GM12878 (cell line): Measurements from ENCODE around the gene OMP. TPM values are rescaled to one million over a fixed set of nuclear protein-coding genes. Genes with fewer than 3 reads are reported as not detected.

Source experiments
- ATAC-seq: fragments of 200-7000 bp; cut with Tn5 transposase; 3 replicates; pipeline ENCODE4 v1.9.1; 2020; ENCODE audit warnings: mild to moderate bottlenecking, moderate library complexity
- BruUV-seq: library from RNA; stranded (reverse); fragments of 400-500 nt; replicated peaks from 2 replicates; lab custom pipeline; 2021; lab: Mats Ljungman, UMichigan
- CTCF ChIA-PET: fragments of 300-600 bp; sonication (Branson Sonifier 250); formaldehyde crosslinking; extraction: SDS; loops from one replicate; lab custom pipeline; 2021; ENCODE audit warnings: inconsistent platforms; lab: Yijun Ruan, JAX
- POLR2A ChIA-PET: fragments of 350-600 bp; formaldehyde crosslinking; extraction: SDS; loops from one replicate; lab custom pipeline; 2021; ENCODE audit warnings: inconsistent platforms; lab: Charles Lee
- RAD21 ChIA-PET: fragments of 300-600 bp; sonication (Branson Sonifier 250); formaldehyde crosslinking; loops from one replicate; lab custom pipeline; 2023; ENCODE audit warnings: antibody characterized with exemption; ENCODE audit not compliant: unreplicated experiment; lab: Charles Lee
- SMC1A ChIA-PET: fragments of 300-600 bp; sonication (Branson Sonifier 250); formaldehyde crosslinking; loops from one replicate; lab custom pipeline; 2023; ENCODE audit not compliant: unreplicated experiment, uncharacterized antibody; lab: Charles Lee
- DNase-seq: peaks from one replicate; pipeline ENCODE4 v3.0.0-alpha.2; 2011; ENCODE audit warnings: low read depth, low spot score
- FAIRE-seq: peaks from 3 replicates; lab custom pipeline; 2011; peaks lifted over from hg19 to GRCh38; lab: Jason Lieb, UNC
- H2AFZ ChIP-seq: 2 replicates; pipeline ENCODE4 v1.6.0; 2011; ENCODE audit warnings: low read depth, low read length, control low read depth; ENCODE audit not compliant: control insufficient read depth
- H3K27ac ChIP-seq: 2 replicates; pipeline ENCODE4 v1.5.1; 2011; ENCODE audit warnings: control low read depth; ENCODE audit not compliant: control insufficient read depth, insufficient read depth
- H3K27me3 ChIP-seq, 2 experiments: replicated peaks in 1 of 2; 2 replicates each; pipeline versions ENCODE4 v1.6.0 to v1.6.1; 2011; ENCODE audit warnings: low read length in 1 of 2; ENCODE audit not compliant: control insufficient read depth in 2 of 2, insufficient read depth in 2 of 2
- H3K36me3 ChIP-seq, 2 experiments: 2 replicates each; pipeline ENCODE4 v1.5.1; 2011; ENCODE audit warnings: low read length in 1 of 2; ENCODE audit not compliant: control insufficient read depth in 2 of 2, insufficient read depth in 2 of 2
- H3K4me1 ChIP-seq: 2 replicates; pipeline ENCODE4 v1.6.1; 2011; ENCODE audit warnings: mild to moderate bottlenecking, low read length, moderate library complexity, mixed read lengths; ENCODE audit not compliant: control insufficient read depth, insufficient read depth
- H3K4me2 ChIP-seq: 2 replicates; pipeline ENCODE4 v1.6.0; 2011; ENCODE audit warnings: control low read depth; ENCODE audit not compliant: control insufficient read depth, insufficient read depth
- H3K4me3 ChIP-seq: fragments of 200-600 bp; sonication (generic); 2 replicates; pipeline ENCODE4 v1.5.1; 2016
- H3K79me2 ChIP-seq: 2 replicates; pipeline ENCODE4 v1.6.0; 2011; ENCODE audit warnings: low read length; ENCODE audit not compliant: control insufficient read depth, insufficient read depth
- H3K9ac ChIP-seq: 2 replicates; pipeline ENCODE4 v1.8.0; 2011; ENCODE audit warnings: low read length, control low read depth, mixed read lengths; ENCODE audit not compliant: control insufficient read depth, insufficient read depth
- H3K9me3 ChIP-seq: replicated peaks from 3 replicates; pipeline ENCODE4 v1.5.1; 2011; ENCODE audit warnings: mild to moderate bottlenecking, low read length; ENCODE audit not compliant: control insufficient read depth, insufficient read depth
- H4K20me1 ChIP-seq: 2 replicates; pipeline ENCODE4 v1.6.0; 2011; ENCODE audit not compliant: control insufficient read depth, insufficient read depth
- CEBPZ ChIP-seq: fragments of 150-350 bp; IDR thresholded peaks from 2 replicates; pipeline ENCODE4 v1.6.1; 2016; ENCODE audit warnings: low read depth, low read length
- CTCF ChIP-seq, 3 experiments: IDR thresholded peaks in 2 of 3; conservative IDR thresholded peaks in 1 of 3; 2 replicates each; pipeline ENCODE4 v1.5.1; 2011; ENCODE audit warnings: low read depth in 3 of 3, low read length in 3 of 3, mild to moderate bottlenecking in 3 of 3, control low read depth in 2 of 3, moderate library complexity in 2 of 3, inconsistent platforms in 1 of 3, mixed read lengths in 1 of 3; ENCODE audit not compliant: control insufficient read depth in 2 of 3, insufficient read depth in 1 of 3; ENCODE audit errors: extremely low read depth in 1 of 3
- MXI1 ChIP-seq: fragments of 150-350 bp; IDR thresholded peaks from 2 replicates; pipeline ENCODE4 v1.6.1; 2011; ENCODE audit warnings: low read depth, mild to moderate bottlenecking, inconsistent platforms, low read length, improper control_type of control experiment
- ZBED1 ChIP-seq: IDR thresholded peaks from 2 replicates; pipeline ENCODE4 v1.6.1; 2016; ENCODE audit warnings: borderline replicate concordance
- WGBS: methylation state at CpG from one replicate; pipeline ENCODE4 v1.1.6; 2016; ENCODE audit warnings: low lambda C conversion rate; ENCODE audit not compliant: insufficient replicate concordance, insufficient coverage; ENCODE audit errors: missing lambda C conversion rate; 5-methylcytosine and 5-hydroxymethylcytosine counted together
- in situ Hi-C: fragments of 300-500 bp; cut with MboI; formaldehyde crosslinking; loops from 9 replicates; pipeline ENCODE4 v1.14.3; 2018; ENCODE audit warnings: mixed read lengths
- intact Hi-C: fragments of 100-400 bp; cut with micrococcal nuclease; formaldehyde crosslinking; loops from one replicate; pipeline ENCODE4 v1.14.2; 2022; ENCODE audit not compliant: unreplicated experiment
- polyA plus RNA-seq, 11 experiments: library from polyadenylated mRNA; depleted of rRNA in 4 of 11; unstranded in 6 of 11; stranded (reverse) in 5 of 11; fragments of >200 nt; fragmentation: Nextera tagmentation in 4 of 11; fragmentation: Illumina TruSeq in 1 of 11; extraction: Ambion mirVana in 4 of 11; extraction: Trizol in 1 of 11; gene quantifications; 1 replicate in 1 of 11; 2 replicates in 10 of 11; pipeline versions ENCODE4 v1.2.1 to v1.2.3, GENCODE V29; 2011 to 2016; ENCODE audit warnings: inconsistent platforms in 2 of 11, missing spikeins in 2 of 11, low read depth in 1 of 11
- total RNA-seq, 4 experiments: library from RNA; depleted of rRNA in 3 of 4; stranded (reverse); fragments of >200 nt in 3 of 4; fragmentation: Illumina TruSeq in 1 of 4; extraction: Trizol in 1 of 4; gene quantifications; 2 replicates each; pipeline versions ENCODE4 v1.2.1 to v1.2.3, GENCODE V29; 2013 to 2021

The OMP gene
- total and polyA plus RNA-seq, 10 of the 15 experiments (the other 5 are each of a cell fraction or from before 2014, with no cell fraction given): not detected

GRCh38 chr11:77115181-77115611, 12.6 kb downstream of the OMP start:
- H4K20me1 ChIP-seq: no peaks in the 10 kb centered on the region
- no peak overlapping the region for H3K4me2 ChIP-seq
- H3K4me3 ChIP-seq: no peak overlapping the region
- ChIA-PET POLR2A (interaction anchor here (0.7 kb wide), 1 partner anchor 1590 kb away, joined by 4 read pairs; no protein-coding TSS in a partner anchor), SMC1A (no interaction called here), RAD21 (no interaction called here), CTCF (no interaction called here)
- no peak overlapping the region for H3K27ac ChIP-seq
- no peak overlapping the region for H3K9ac ChIP-seq
- intact Hi-C loops: no loop called here
- no peaks in the 10 kb centered on the region for H3K9me3 ChIP-seq
- TF ChIP-seq MXI1: no peak
- TF ChIP-seq CEBPZ: no peak
- TF ChIP-seq ZBED1: no peak
- peak in 1 of 3 experiments; percentile 33; a peak in 2 of 6 replicates for TF ChIP-seq CTCF (IDR thresholded peaks at IDR 0.05 in 2 of 3, conservative IDR thresholded peaks at IDR 0.05 in 1 of 3; ENCODE audit: control insufficient read depth in 2 of 3, extremely low read depth in 1 of 3, insufficient read depth in 1 of 3, low read depth in 3 of 3, low read length in 3 of 3)
- DNase-seq (no peak), ATAC-seq (peak; percentile 67), FAIRE-seq (no peak)
- no peaks in the 10 kb centered on the region for H3K36me3 ChIP-seq
- no TSS peak for BruUV-seq
- WGBS: 69% methylated on average over 16 of the region's 16 CpGs
- H3K79me2 ChIP-seq: no peaks in the 10 kb centered on the region
- H2AFZ ChIP-seq: no peak overlapping the region
- H3K27me3 ChIP-seq: no peaks in the 10 kb centered on the region; a peak in 1 of 4 replicates
- H3K4me1 ChIP-seq: no peaks in the 10 kb centered on the region
- in situ Hi-C loops: no loop called here
